ENCODE results near the gene DTNBP1. TPM values are rescaled to one million over a fixed set of nuclear protein-coding genes. Genes with fewer than 3 reads are reported as not detected.
A peak's percentile ranks its signal among the peaks of the same experiment; 100 is the strongest.

Gene DTNBP1
- total and polyA plus RNA-seq, 2 of the 4 experiments (the other 2 are of a cell fraction) = 4.8 to 18.7 TPM

- TF ChIP-seq MAFK (IDR thresholded peaks at IDR 0.05; ENCODE audit: low read depth, low read length) = no peak
These were observed 126.5 kb downstream of the DTNBP1 start (continued) for GRCh38 chr6:15536198-15536955.

DNA sequence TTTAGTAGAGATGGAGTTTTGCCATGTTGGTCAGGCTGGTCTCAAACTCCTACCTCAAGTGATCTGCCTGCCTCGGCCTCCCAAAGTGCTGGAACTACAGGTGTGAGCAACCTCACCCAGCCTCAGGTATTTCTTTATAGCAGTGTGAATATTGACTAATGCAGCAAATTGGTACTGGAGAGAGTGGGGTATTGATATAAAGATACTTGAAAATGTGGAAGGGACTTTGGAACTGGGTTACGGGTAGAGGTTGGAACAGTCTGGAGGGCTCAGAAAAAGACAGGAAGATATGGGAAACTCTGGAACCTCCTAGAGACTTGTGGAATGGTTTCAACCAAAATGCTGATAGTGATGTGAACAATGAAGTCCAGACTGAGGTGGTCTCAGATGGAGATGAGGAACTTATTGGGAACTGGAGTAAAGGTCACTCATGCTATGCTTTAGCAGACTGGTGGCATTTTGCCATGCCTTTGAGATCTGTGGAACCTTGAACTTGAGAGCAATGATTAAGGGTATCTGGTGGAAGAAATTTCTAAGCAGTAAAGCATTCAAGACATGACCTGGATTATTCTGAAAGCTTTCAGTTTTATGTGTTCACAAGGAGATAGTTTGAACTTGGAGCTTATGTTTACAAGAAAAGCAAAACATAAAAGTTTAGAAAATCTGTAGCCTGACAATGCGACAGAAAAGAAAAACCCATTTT, 127.2 kb downstream of the DTNBP1 start:
- peak; percentile 23 for DNase-seq
- H2BK20ac ChIP-seq (ENCODE audit: low read depth, low read length) = 0 out of 2 replicates have a peak overlapping the region, but pooled peaks have one; percentile 10
- CTCF ChIA-PET = no interaction called here
- TF ChIP-seq CHD1 (IDR thresholded peaks at IDR 0.05; ENCODE audit: low read depth, low read length) = no peak
- TF ChIP-seq, protein P1, sequence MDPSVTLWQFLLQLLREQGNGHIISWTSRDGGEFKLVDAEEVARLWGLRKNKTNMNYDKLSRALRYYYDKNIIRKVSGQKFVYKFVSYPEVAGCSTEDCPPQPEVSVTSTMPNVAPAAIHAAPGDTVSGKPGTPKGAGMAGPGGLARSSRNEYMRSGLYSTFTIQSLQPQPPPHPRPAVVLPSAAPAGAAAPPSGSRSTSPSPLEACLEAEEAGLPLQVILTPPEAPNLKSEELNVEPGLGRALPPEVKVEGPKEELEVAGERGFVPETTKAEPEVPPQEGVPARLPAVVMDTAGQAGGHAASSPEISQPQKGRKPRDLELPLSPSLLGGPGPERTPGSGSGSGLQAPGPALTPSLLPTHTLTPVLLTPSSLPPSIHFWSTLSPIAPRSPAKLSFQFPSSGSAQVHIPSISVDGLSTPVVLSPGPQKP (IDR thresholded peaks at IDR 0.05; ENCODE audit: borderline replicate concordance, low read depth, low read length) = no peak
- no peak for TF ChIP-seq BHLHE40 (IDR thresholded peaks at IDR 0.05; ENCODE audit: low read depth, low read length)
- no peak for TF ChIP-seq SMC3 (IDR thresholded peaks at IDR 0.05; ENCODE audit: low read depth, low read length)
- no peak for TF ChIP-seq MAFK (IDR thresholded peaks at IDR 0.05; ENCODE audit: low read depth, low read length)
- TF ChIP-seq FOS (IDR thresholded peaks at IDR 0.05; ENCODE audit: low read depth, low read length) = no peak
- no peak for TF ChIP-seq CEBPB (IDR thresholded peaks at IDR 0.05; ENCODE audit: low read depth, low read length)
- TF ChIP-seq RFX5 (IDR thresholded peaks at IDR 0.05; ENCODE audit: low read depth, low read length) = no peak
- no peak for TF ChIP-seq NFE2L2 (IDR thresholded peaks at IDR 0.05; ENCODE audit: low read depth, low read length)
- no peak for TF ChIP-seq CTCF (conservative IDR thresholded peaks at IDR 0.05; ENCODE audit: low read depth, low read length)
- no peak for TF ChIP-seq POLR2A (IDR thresholded peaks at IDR 0.05; ENCODE audit: low read depth, low read length)
- no peak for TF ChIP-seq MAZ (IDR thresholded peaks at IDR 0.05; ENCODE audit: borderline replicate concordance, low read depth, low read length)

More for the DNA sequence above, 127.2 kb downstream of the DTNBP1 start:
- Histone ChIP-seq H3K4me2 (ENCODE audit: low read depth, low read length) (no peak overlapping the region), H3K4me3 (ENCODE audit: insufficient read depth, low read depth, low read length) (no peak overlapping the region), H3K56ac (ENCODE audit: extremely low read depth, insufficient read depth, low read length) (no peak overlapping the region), H3K27ac (ENCODE audit: insufficient read depth, low read length) (no peak overlapping the region; the same call in 1 of the 2 replicates), H3K79me1 (ENCODE audit: low read depth in 1 of 2, low read length in 2 of 2) (peaks cover 10 to 15% of the 10 kb centered on the region in 2 experiments; a peak in 3 of 4 replicates), H2BK15ac (ENCODE audit: low read depth, low read length) (no peak overlapping the region), H3K9me3 (ENCODE audit: control insufficient read depth, insufficient read depth, low read length) (no peaks in the 10 kb centered on the region), H3K9ac (ENCODE audit: low read depth, low read length) (no peak overlapping the region), H3K4ac (ENCODE audit: low read depth, low read length) (peak overlapping the region; percentile 43; the same call in 1 of the 2 replicates), H3K27me3 (ENCODE audit: control insufficient read depth, insufficient read depth, low read length) (no peaks in the 10 kb centered on the region), H4K91ac (ENCODE audit: insufficient read depth, low read depth, low read length) (no peak overlapping the region), H4K8ac (ENCODE audit: low read depth in 2 of 2, low read length in 2 of 2) (no peak overlapping the region), H3K23ac (ENCODE audit: low read depth, low read length) (0 out of 2 replicates have a peak overlapping the region, but pooled peaks have one; percentile 37), H3K14ac (replicated peaks; ENCODE audit: low read depth, low read length) (no peak overlapping the region), H3K9me1 (ENCODE audit: insufficient read depth, low read length) (peaks cover 12% of the 10 kb centered on the region), H2AK5ac (ENCODE audit: low read depth, low read length) (no peak overlapping the region), H2BK120ac (ENCODE audit: low read depth, low read length) (no peak overlapping the region), H3K18ac (ENCODE audit: low read depth, low read length) (no peak overlapping the region), H4K20me1 (ENCODE audit: insufficient read depth, low read length) (peaks cover 14% of the 10 kb centered on the region; the same call in 1 of the 2 replicates), H2AFZ (replicated peaks; ENCODE audit: low read length, poor library complexity) (no peak overlapping the region), H3K36me3 (ENCODE audit: control insufficient read depth, insufficient read depth, low read length) (peaks cover 4% of the 10 kb centered on the region; the same call in 1 of the 2 replicates), H4K5ac (ENCODE audit: low read depth, low read length) (no peak overlapping the region), H2BK5ac (ENCODE audit: low read depth, low read length, poor library complexity, severe bottlenecking) (no peak overlapping the region), H2AK9ac (replicated peaks; ENCODE audit: low read depth, low read length, poor library complexity) (no peak overlapping the region), H3K4me1 (ENCODE audit: control insufficient read depth, insufficient read depth, low read length) (peaks cover 13% of the 10 kb centered on the region)
- ATAC-seq (ENCODE audit: low read depth) = peak; percentile 44
- dilution Hi-C loops (cut with HindIII; ENCODE audit: low sequenced_read_pairs, unreplicated experiment) = no loop called here
- 100% methylated on average over 2 of the region's 3 CpGs; no CpG with 5 or more reads in 1 of the 2 experiments for WGBS, 2 experiments (ENCODE audit: extremely low coverage in 2 of 2, insufficient read length in 1 of 2)
- in situ Hi-C loops (cut with MboI; ENCODE audit: low sequenced_read_pairs) = no loop called here
- no TSS peak for BruUV-seq (replicated peaks)
- intact Hi-C loops (cut with micrococcal nuclease) = no loop called here
- POLR2A ChIA-PET (ENCODE audit: unreplicated experiment) = no interaction called here
